ENCODE measurements around the gene TROAP. TPM values are rescaled to one million over a fixed set of nuclear protein-coding genes. Genes with fewer than 3 reads are reported as not detected.

Gene TROAP
- total and polyA plus RNA-seq, 9 of the 15 experiments (the other 6 are each of a cell fraction or from before 2014, with no cell fraction given), result 46.4 to 171 (median 59.8) TPM

- TF ChIP-seq MGA (IDR thresholded peaks at IDR 0.05) (no peak), REST (IDR thresholded peaks at IDR 0.05; ENCODE audit: borderline replicate concordance) (no peak), REST (CRISPR knock-in tag; IDR thresholded peaks at IDR 0.05; ENCODE audit: low read depth) (no peak), TFAP4 (CRISPR knock-in tag; IDR thresholded peaks at IDR 0.05; ENCODE audit: borderline replicate concordance) (no peak; the same call in 1 of the 2 replicates), XRCC3 (IDR thresholded peaks at IDR 0.05) (no peak)
Observed at GRCh38 chr12:49322708-49323523, at the start of gene TROAP (continued).

Measured in K562 (cell line).